HepG2 (cell line): ENCODE data around the gene DIO1. TPM values are rescaled to one million over a fixed set of nuclear protein-coding genes. Genes with fewer than 3 reads are reported as not detected.

Experiments used
- ATAC-seq: fragments of 200-7000 bp; cut with Tn5 transposase; 3 replicates; pipeline ENCODE4 v1.9.1; 2020; ENCODE audit warnings: mild to moderate bottlenecking, moderate library complexity
- BruUV-seq: library from RNA; stranded (reverse); fragments of 400-500 nt; replicated peaks from 2 replicates; lab custom pipeline; 2021; lab: Mats Ljungman, UMichigan
- CTCF ChIA-PET: fragments of 300-600 bp; formaldehyde crosslinking; extraction: SDS; loops from one replicate; lab custom pipeline; 2021; ENCODE audit warnings: low total read pairs, inconsistent platforms, low intra/inter-chr PET ratio; lab: Yijun Ruan, JAX
- POLR2A ChIA-PET: fragments of 350-600 bp; sonication (Branson Sonifier 250); formaldehyde crosslinking; loops from one replicate; lab custom pipeline; 2020; ENCODE audit warnings: antibody characterized with exemption, inconsistent platforms; lab: Yijun Ruan, JAX
- DNase-seq: peaks from one replicate; pipeline ENCODE4 v3.0.0-alpha.2; 2015; ENCODE audit warnings: low spot score
- FAIRE-seq: peaks from 3 replicates; lab custom pipeline; 2011; peaks lifted over from hg19 to GRCh38; lab: Jason Lieb, UNC
- H2AFZ ChIP-seq: one replicate; pipeline ENCODE4 v1.6.1; 2011; ENCODE audit warnings: low read length, inconsistent platforms
- H3K27ac ChIP-seq: fragments of 300-600 bp; 3 replicates; pipeline ENCODE4 v1.8.0; 2011; ENCODE audit warnings: mixed run types, mild to moderate bottlenecking, mixed read lengths, low read length, inconsistent platforms; ENCODE audit not compliant: insufficient read depth; ENCODE audit errors: extremely low read length
- H3K27me3 ChIP-seq, 2 experiments: fragments of 200-600 bp in 1 of 2; 2 replicates in 1 of 2; 3 replicates in 1 of 2; pipeline versions ENCODE4 v1.6.0 to v1.8.0; 2011; ENCODE audit warnings: low read length in 2 of 2, mild to moderate bottlenecking in 2 of 2, moderate library complexity in 2 of 2, inconsistent platforms in 1 of 2; ENCODE audit not compliant: insufficient read depth in 2 of 2, control insufficient read depth in 1 of 2
- H3K36me3 ChIP-seq, 2 experiments: fragments of 200-600 bp in 1 of 2; replicated peaks in 1 of 2; 2 replicates in 1 of 2; 3 replicates in 1 of 2; pipeline versions ENCODE4 v1.5.1 to v1.8.0; 2011; ENCODE audit warnings: low read length in 2 of 2, inconsistent platforms in 1 of 2; ENCODE audit not compliant: insufficient read depth in 2 of 2, control insufficient read depth in 1 of 2
- H3K4me1 ChIP-seq: 2 replicates; pipeline ENCODE4 v1.5.1; 2012; ENCODE audit warnings: low read length, inconsistent platforms; ENCODE audit not compliant: insufficient read depth
- H3K4me2 ChIP-seq: 2 replicates; pipeline ENCODE4 v1.6.0; 2011; ENCODE audit warnings: low read depth, low read length, inconsistent platforms
- H3K4me3 ChIP-seq, 3 experiments: fragments of 200-600 bp in 1 of 3; sonication (generic), shearing (Covaris generic) in 1 of 3; replicated peaks in 1 of 3; 2 replicates each; pipeline ENCODE4 v1.5.1; 2011 to 2016; ENCODE audit warnings: low read length in 3 of 3, inconsistent platforms in 2 of 3, low read depth in 2 of 3, mild to moderate bottlenecking in 2 of 3, control low read depth in 1 of 3, mixed read lengths in 1 of 3; ENCODE audit not compliant: insufficient read depth in 1 of 3
- H3K79me2 ChIP-seq: one replicate; pipeline ENCODE4 v1.6.1; 2011; ENCODE audit warnings: low read length, inconsistent platforms; ENCODE audit not compliant: insufficient read depth
- H3K9ac ChIP-seq: 2 replicates; pipeline ENCODE4 v1.6.0; 2011; ENCODE audit warnings: mild to moderate bottlenecking, low read depth, low read length, inconsistent platforms; ENCODE audit not compliant: insufficient read depth
- H3K9me3 ChIP-seq: 2 replicates; pipeline ENCODE4 v1.5.1; 2012; ENCODE audit warnings: mild to moderate bottlenecking, low read length
- H4K20me1 ChIP-seq: 2 replicates; pipeline ENCODE4 v1.6.0; 2011; ENCODE audit warnings: inconsistent platforms, mild to moderate bottlenecking, low read length, moderate library complexity; ENCODE audit not compliant: insufficient read depth
- HNRNPUL1 ChIP-seq: fragments of 200-400 bp; formaldehyde crosslinking; IDR thresholded peaks from 2 replicates; pipeline ENCODE4 v1.6.1; 2017; ENCODE audit warnings: low read depth, mild to moderate bottlenecking, low read length, moderate library complexity
- JUNB ChIP-seq: sonication (generic); formaldehyde crosslinking; IDR thresholded peaks from 2 replicates; pipeline ENCODE4 v1.8.0; 2022; ENCODE audit warnings: missing genetic modification reagents, mild to moderate bottlenecking, borderline replicate concordance
- NFIB ChIP-seq: sonication (generic); formaldehyde crosslinking; IDR thresholded peaks from 2 replicates; pipeline ENCODE4 v1.9.0; 2021; ENCODE audit warnings: missing genetic modification reagents, mild to moderate bottlenecking, borderline replicate concordance
- RAD51 ChIP-seq: fragments of 450-650 bp; IDR thresholded peaks from 2 replicates; pipeline ENCODE4 v1.6.1; 2016; ENCODE audit warnings: borderline replicate concordance
- TOPORS ChIP-seq: sonication (generic); formaldehyde crosslinking; IDR thresholded peaks from 2 replicates; pipeline ENCODE4 v1.8.0; 2023; ENCODE audit warnings: mild to moderate bottlenecking, missing genetic modification reagents
- XRCC5 ChIP-seq: fragments of 200-400 bp; formaldehyde crosslinking; optimal IDR thresholded peaks from 2 replicates; pipeline ENCODE3; 2017; ENCODE audit warnings: mild to moderate bottlenecking, low read length
- ZNF143 ChIP-seq: sonication (generic); formaldehyde crosslinking; IDR thresholded peaks from 2 replicates; pipeline ENCODE4 v1.4.0; 2020; ENCODE audit warnings: missing genetic modification reagents
- WGBS: methylation state at CpG from one replicate; pipeline ENCODE4 v1.1.6; 2017; ENCODE audit warnings: low lambda C conversion rate; 5-methylcytosine and 5-hydroxymethylcytosine counted together
- in situ Hi-C: cut with HindIII; loops from 2 replicates; pipeline ENCODE4 v1.10.0; 2017; ENCODE audit warnings: low pct_unique_long_range_greater_than_20kb; ENCODE audit not compliant: extremely low pct_ligation_motif_present
- intact Hi-C: fragments of 100-400 bp; cut with micrococcal nuclease; formaldehyde crosslinking; loops from one replicate; pipeline ENCODE4 v1.10.0; 2022; ENCODE audit not compliant: unreplicated experiment
- polyA plus RNA-seq, 8 experiments: library from polyadenylated mRNA; depleted of rRNA in 3 of 8; stranded (reverse) in 7 of 8; unstranded in 1 of 8; fragments of >200 nt; fragmentation: Illumina TruSeq in 4 of 8; extraction: Trizol in 4 of 8; gene quantifications; 2 replicates each; pipeline versions ENCODE4 v1.2.1 to v1.2.3, GENCODE V29; 2011 to 2016; ENCODE audit warnings: low read depth in 4 of 8, missing spikeins in 1 of 8, mixed read lengths in 1 of 8; ENCODE audit not compliant: insufficient read depth in 1 of 8
- total RNA-seq, 5 experiments: library from RNA; depleted of rRNA; stranded (reverse); fragments of >200 nt; fragmentation: Illumina TruSeq; extraction: Trizol; gene quantifications; 2 replicates each; pipeline ENCODE4 v1.2.3, GENCODE V29; 2016; ENCODE audit warnings: low read depth in 1 of 5
- TF ChIP-seq, protein P1 (sequence below): sonication (generic); formaldehyde crosslinking; IDR thresholded peaks from 2 replicates; pipeline ENCODE4 v1.5.0; 2020; ENCODE audit warnings: missing genetic modification reagents, mild to moderate bottlenecking, borderline replicate concordance
- TF ChIP-seq, protein P2 (sequence below): sonication (generic); formaldehyde crosslinking; conservative IDR thresholded peaks from 2 replicates; pipeline ENCODE4 v1.4.0; 2020; ENCODE audit warnings: missing genetic modification reagents
- TF ChIP-seq, protein P3 (sequence below): IDR thresholded peaks from 2 replicates; pipeline ENCODE4 v1.6.1; 2016; ENCODE audit warnings: mild to moderate bottlenecking, missing biosample characterization, missing genetic modification reagents

The DIO1 gene
- total and polyA plus RNA-seq, 2 of the 13 experiments (the other 11 are each of a cell fraction or from before 2014, with no cell fraction given): 13.5 to 45.6 TPM

DNA sequence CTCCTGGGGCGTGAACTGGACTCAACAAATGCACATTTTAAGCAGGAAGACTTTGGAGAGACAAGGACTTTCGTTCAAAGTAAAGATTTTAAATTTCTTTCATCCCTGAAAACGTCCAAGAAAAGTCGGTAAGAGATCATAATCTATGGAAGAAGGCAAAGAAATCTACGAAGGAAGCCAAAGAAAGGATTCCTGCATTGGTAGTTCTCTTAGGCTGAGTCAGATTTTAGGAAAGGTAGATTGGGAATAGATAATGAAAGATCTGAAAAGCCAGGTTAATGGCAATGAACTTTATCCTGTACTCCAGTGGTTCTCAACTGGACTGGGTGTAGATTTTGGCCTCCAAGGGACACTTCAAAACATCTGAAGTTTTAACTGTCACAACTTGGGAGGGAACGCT is 49.1 kb downstream of the DIO1 start:
- Histone ChIP-seq H4K20me1 (0 out of 2 replicates have a peak, but pooled peaks cover 4% of the 10 kb centered on the region), H2AFZ (no peak overlapping the region), H3K4me3 (no peak overlapping the region), H3K4me2 (no peak overlapping the region), H3K27ac (no peak overlapping the region), H3K9me3 (no peaks in the 10 kb centered on the region), H3K79me2 (peaks cover 35% of the 10 kb centered on the region), H3K27me3 (no peaks in the 10 kb centered on the region; a peak in 1 of 5 replicates), H3K4me1 (peaks cover 46% of the 10 kb centered on the region), H3K36me3 (no peaks in the 10 kb centered on the region), H3K9ac (no peak overlapping the region)
- ChIA-PET POLR2A (no interaction called here), CTCF (no interaction called here)
- DNase-seq (no peak), ATAC-seq (no peak), FAIRE-seq (no peak)
- in situ Hi-C loops: loop anchor here (5.0 kb wide), 1 partner anchor 51 kb away; the partner anchor contains the start of gene DIO1
- TF ChIP-seq JUNB (CRISPR knock-in tag) (no peak), NFIB (CRISPR knock-in tag) (no peak), ZNF143 (CRISPR knock-in tag) (no peak), RAD51 (no peak), TOPORS (CRISPR knock-in tag) (no peak), XRCC5 (no peak), HNRNPUL1 (no peak)
- TF ChIP-seq, protein P1, sequence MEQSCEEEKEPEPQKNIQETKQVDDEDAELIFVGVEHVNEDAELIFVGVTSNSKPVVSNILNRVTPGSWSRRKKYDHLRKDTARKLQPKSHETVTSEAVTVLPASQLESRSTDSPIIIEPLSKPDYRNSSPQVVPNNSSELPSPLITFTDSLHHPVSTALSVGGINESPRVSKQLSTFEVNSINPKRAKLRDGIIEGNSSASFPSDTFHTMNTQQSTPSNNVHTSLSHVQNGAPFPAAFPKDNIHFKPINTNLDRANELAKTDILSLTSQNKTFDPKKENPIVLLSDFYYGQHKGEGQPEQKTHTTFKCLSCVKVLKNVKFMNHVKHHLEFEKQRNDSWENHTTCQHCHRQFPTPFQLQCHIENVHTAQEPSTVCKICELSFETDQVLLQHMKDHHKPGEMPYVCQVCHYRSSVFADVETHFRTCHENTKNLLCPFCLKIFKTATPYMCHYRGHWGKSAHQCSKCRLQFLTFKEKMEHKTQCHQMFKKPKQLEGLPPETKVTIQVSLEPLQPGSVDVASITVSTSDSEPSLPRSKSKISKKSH (CRISPR knock-in tag): no peak
- TF ChIP-seq, protein P2, sequence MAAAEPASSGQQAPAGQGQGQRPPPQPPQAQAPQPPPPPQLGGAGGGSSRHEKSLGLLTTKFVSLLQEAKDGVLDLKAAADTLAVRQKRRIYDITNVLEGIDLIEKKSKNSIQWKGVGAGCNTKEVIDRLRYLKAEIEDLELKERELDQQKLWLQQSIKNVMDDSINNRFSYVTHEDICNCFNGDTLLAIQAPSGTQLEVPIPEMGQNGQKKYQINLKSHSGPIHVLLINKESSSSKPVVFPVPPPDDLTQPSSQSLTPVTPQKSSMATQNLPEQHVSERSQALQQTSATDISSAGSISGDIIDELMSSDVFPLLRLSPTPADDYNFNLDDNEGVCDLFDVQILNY (CRISPR knock-in tag): no peak
- TF ChIP-seq, protein P3, sequence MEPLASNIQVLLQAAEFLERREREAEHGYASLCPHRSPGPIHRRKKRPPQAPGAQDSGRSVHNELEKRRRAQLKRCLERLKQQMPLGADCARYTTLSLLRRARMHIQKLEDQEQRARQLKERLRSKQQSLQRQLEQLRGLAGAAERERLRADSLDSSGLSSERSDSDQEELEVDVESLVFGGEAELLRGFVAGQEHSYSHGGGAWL (CRISPR knock-in tag): no peak
- 90% methylated on average over 6 of the region's 6 CpGs for WGBS
- BruUV-seq: no TSS peak
- intact Hi-C loops: no loop called here
